Kidney epithelial cell (primary cell): Measurements from ENCODE around the gene SLC10A3. TPM values are rescaled to one million over a fixed set of nuclear protein-coding genes. Genes with fewer than 3 reads are reported as not detected.

Experiments
- DNase-seq: peaks from one replicate; pipeline ENCODE4 v3.0.0-alpha.2; 2010; ENCODE audit warnings: low read depth
- H3K27me3 ChIP-seq: 2 replicates; pipeline ENCODE4 v1.6.0; 2011; ENCODE audit warnings: low read length; ENCODE audit not compliant: control insufficient read depth, insufficient read depth
- H3K36me3 ChIP-seq: 2 replicates; pipeline ENCODE4 v1.5.1; 2011; ENCODE audit warnings: low read length; ENCODE audit not compliant: control insufficient read depth, insufficient read depth
- H3K4me3 ChIP-seq: 2 replicates; pipeline ENCODE4 v1.5.1; 2011; ENCODE audit warnings: low read depth, mild to moderate bottlenecking, control low read depth, low read length
- total RNA-seq: library from RNA; depleted of rRNA; stranded (reverse); fragments of >200 nt; gene quantifications from 2 replicates; pipeline ENCODE4 v1.2.3, GENCODE V29; 2015
- TF ChIP-seq, protein P1 (sequence below): IDR thresholded peaks from 2 replicates; pipeline ENCODE4 v1.5.1; 2011; ENCODE audit warnings: mild to moderate bottlenecking, moderate library complexity, low read length, control low read depth, inconsistent platforms; ENCODE audit not compliant: insufficient read depth, poor library complexity, severe bottlenecking

SLC10A3 gene
- total RNA-seq, 1 donor from 2014 or later = 20.3 TPM

DNA sequence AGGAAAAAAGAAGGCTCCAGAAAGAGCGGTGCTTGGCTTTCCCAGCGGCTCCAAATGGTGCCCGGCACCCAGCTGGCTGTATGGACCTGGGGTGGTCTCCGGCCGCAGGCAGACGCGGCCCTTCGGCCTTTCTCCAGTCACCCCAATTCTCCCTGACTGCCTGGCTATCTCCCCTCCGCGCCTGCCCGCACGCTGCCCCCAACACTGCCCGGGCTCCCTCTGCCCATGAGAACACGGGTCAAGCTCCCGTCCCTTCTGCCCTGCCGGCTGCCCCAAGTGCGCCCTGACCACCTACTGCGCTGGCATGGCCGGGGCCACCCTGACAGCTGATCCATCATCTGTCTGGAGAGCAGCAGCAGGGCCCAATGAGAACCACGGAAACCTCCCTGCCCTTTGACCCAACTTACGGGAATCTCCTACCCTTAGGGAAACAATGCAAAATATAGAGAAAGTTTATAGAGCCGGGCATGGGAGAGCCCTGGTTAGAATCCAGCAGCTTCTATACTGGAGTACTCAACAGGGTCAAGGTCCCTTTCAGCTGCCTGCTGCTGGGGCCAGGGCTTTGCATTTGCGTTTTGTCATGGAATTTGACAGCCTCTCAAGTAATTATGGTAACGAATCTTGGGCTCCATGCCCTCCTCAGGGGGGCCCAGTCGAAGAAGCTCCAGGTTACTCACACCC is 26.8 kb upstream of the SLC10A3 start:
- DNase-seq = no peak
- Histone ChIP-seq H3K4me3 (no peak overlapping the region), H3K36me3 (no peaks in the 10 kb centered on the region), H3K27me3 (no peaks in the 10 kb centered on the region)
- TF ChIP-seq, protein P1, sequence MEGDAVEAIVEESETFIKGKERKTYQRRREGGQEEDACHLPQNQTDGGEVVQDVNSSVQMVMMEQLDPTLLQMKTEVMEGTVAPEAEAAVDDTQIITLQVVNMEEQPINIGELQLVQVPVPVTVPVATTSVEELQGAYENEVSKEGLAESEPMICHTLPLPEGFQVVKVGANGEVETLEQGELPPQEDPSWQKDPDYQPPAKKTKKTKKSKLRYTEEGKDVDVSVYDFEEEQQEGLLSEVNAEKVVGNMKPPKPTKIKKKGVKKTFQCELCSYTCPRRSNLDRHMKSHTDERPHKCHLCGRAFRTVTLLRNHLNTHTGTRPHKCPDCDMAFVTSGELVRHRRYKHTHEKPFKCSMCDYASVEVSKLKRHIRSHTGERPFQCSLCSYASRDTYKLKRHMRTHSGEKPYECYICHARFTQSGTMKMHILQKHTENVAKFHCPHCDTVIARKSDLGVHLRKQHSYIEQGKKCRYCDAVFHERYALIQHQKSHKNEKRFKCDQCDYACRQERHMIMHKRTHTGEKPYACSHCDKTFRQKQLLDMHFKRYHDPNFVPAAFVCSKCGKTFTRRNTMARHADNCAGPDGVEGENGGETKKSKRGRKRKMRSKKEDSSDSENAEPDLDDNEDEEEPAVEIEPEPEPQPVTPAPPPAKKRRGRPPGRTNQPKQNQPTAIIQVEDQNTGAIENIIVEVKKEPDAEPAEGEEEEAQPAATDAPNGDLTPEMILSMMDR = no peak

GRCh38 chrX:154516656-154517100 is 26.2 kb upstream of the SLC10A3 start:
- no peak for DNase-seq
- peak overlapping the region; percentile 32 for H3K4me3 ChIP-seq
- H3K27me3 ChIP-seq = no peaks in the 10 kb centered on the region
- TF ChIP-seq, protein P1 = no peak
- no peaks in the 10 kb centered on the region for H3K36me3 ChIP-seq

GRCh38 chrX:154515966-154516655 is 25.7 kb upstream of the SLC10A3 start, which contains the start of gene FAM3A:
FAM3A (minus strand) TSS chrX:154516232; CDS start chrX:154515772, 460 bp downstream.
- Histone ChIP-seq H3K36me3 (no peaks in the 10 kb centered on the region), H3K4me3 (peak within 1 kb of the TSS; percentile 71), H3K27me3 (no peaks in the 10 kb centered on the region)
- DNase-seq = no peak
- TF ChIP-seq, protein P1 = no peak

- DNase-seq = no peak
- H3K36me3 ChIP-seq = no peaks in the 10 kb centered on the region
- TF ChIP-seq, protein P1 = no peak
Observed at GRCh38 chrX:154515090-154515965, 24.9 kb upstream of the SLC10A3 start.

DNA sequence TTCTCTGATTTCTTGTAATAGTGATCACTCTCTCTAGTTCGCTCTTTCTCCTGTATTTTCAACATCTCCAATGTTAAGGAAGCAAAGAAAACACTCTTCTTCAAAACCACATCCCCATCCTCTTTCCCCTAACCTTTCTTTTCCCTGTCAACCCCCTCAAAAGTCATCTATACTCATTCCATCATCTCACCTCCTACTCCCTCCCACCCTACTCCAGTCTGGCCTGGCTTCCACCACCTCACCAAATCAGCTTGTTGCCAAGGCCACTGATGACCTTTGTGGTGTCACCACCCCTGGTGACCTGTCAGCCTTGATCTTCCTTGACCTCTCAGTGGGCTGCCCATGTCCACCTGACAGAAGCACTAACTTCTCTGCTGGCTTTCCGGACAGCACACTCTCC is 23.3 kb upstream of the SLC10A3 start:
- no peaks in the 10 kb centered on the region for H3K27me3 ChIP-seq
- no peaks in the 10 kb centered on the region for H3K36me3 ChIP-seq
- DNase-seq = no peak
- H3K4me3 ChIP-seq = no peak overlapping the region
- TF ChIP-seq, protein P1 = no peak

More at GRCh38 chrX:154515090-154515965, 24.9 kb upstream of the SLC10A3 start:
- Histone ChIP-seq H3K4me3 (peak overlapping the region; percentile 71), H3K27me3 (no peaks in the 10 kb centered on the region)
